ENCODE data around the gene RUSF1.

RUSF1 gene

GRCh38 chr16:31467151-31467773 lies 40.9 kb downstream of the RUSF1 start:
- peak; percentile 29 for DNase-seq

GRCh38 chr16:31466381-31466841 lies 41.8 kb downstream of the RUSF1 start:
- no peak for DNase-seq

- DNase-seq = no peak
Measured at GRCh38 chr16:31465788-31466370, 42.3 kb downstream of the RUSF1 start.

GRCh38 chr16:31464781-31465260 lies 43.4 kb downstream of the RUSF1 start:
- no peak for DNase-seq

- DNase-seq = no peak
Measured at GRCh38 chr16:31464348-31464769, 43.8 kb downstream of the RUSF1 start.

GRCh38 chr16:31461921-31462804 lies 46.0 kb downstream of the RUSF1 start:
- no peak for DNase-seq

GRCh38 chr16:31461201-31461920 lies 46.8 kb downstream of the RUSF1 start:
- DNase-seq = no peak

GRCh38 chr16:31460582-31461002 lies 47.6 kb downstream of the RUSF1 start:
- DNase-seq = peak; percentile 64

- DNase-seq = peak; percentile 99
Measured at GRCh38 chr16:31459687-31460581, 48.3 kb downstream of the RUSF1 start.

GRCh38 chr16:31458844-31459686 lies 49.1 kb downstream of the RUSF1 start, which contains the start of gene ARMC5:
Gene ARMC5 (plus strand): TSS chr16:31459501. CDS start chr16:31459525, 24 bp downstream.
- peak; percentile 98 for DNase-seq

GRCh38 chr16:31458073-31458843 lies 49.9 kb downstream of the RUSF1 start:
- DNase-seq = peak; percentile 68

- no peak for DNase-seq
Measured at GRCh38 chr16:31456988-31457360, 51.2 kb downstream of the RUSF1 start.

GRCh38 chr16:31455601-31456314 lies 52.4 kb downstream of the RUSF1 start:
- DNase-seq = peak; percentile 33

GRCh38 chr16:31453255-31454204 lies 54.7 kb downstream of the RUSF1 start:
- DNase-seq = no peak

- no peak for DNase-seq
Measured at GRCh38 chr16:31452631-31453106, 55.5 kb downstream of the RUSF1 start.

GRCh38 chr16:31451681-31452351 lies 56.4 kb downstream of the RUSF1 start:
- no peak for DNase-seq

- DNase-seq = no peak
Measured at GRCh38 chr16:31451201-31451600, 57.0 kb downstream of the RUSF1 start.

Data from CD4-positive, alpha-beta T cell treated with Interleukin-21 for 1 hour (primary cell).